ENCODE data around the gene RAB1B. TPM values are rescaled to one million over a fixed set of nuclear protein-coding genes. Genes with fewer than 3 reads are reported as not detected.

RAB1B gene
- total RNA-seq, 2 experiments from 2014 or later, result 136 to 145 TPM

DNA sequence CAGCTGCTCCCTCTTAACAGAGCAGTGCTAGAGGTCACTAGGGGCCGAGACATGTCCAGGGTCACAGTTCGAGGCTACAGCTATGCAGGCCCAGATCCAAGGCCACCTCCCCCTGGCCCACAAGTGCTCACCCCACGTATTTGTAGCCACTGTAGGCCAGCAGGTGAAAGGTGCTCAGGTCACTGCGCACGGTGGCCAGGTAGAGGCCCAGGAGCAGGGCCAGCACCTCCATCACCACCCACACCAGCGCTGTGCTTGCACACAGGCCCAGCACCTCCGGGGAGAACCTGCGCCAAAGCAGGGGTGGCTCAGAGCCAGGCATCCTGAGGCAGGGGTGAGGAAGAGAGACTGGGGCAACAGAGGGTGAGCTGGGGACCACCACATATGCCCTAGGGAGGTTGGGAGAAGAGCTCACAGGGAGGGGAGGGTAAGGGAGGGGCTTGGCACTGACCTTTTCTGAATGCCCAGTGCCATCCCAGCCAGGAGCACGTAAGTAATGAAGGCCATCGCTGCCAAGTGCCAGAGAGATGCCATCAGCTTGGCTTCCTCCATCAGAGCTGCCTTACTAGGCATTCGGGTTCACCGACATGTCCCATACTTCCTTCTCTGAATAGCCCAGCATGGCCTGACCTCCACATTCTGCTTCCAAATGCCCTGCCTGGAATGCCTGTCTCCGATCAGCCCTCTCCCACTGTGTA lies 17.0 kb downstream of the RAB1B start:
- Mint-ChIP-seq H3K9me3 (no peaks in the 10 kb centered on the region), H3K27me3 (peaks cover 4% of the 10 kb centered on the region), H3K27ac (no peak overlapping the region), H3K4me3 (no peak overlapping the region), H3K4me1 (peaks cover 26% of the 10 kb centered on the region), H3K36me3 (no peaks in the 10 kb centered on the region)
- DNase-seq (no peak), ATAC-seq (ENCODE audit: low read depth) (no peak)
- POLR2A ChIA-PET, result no interaction called here

DNA sequence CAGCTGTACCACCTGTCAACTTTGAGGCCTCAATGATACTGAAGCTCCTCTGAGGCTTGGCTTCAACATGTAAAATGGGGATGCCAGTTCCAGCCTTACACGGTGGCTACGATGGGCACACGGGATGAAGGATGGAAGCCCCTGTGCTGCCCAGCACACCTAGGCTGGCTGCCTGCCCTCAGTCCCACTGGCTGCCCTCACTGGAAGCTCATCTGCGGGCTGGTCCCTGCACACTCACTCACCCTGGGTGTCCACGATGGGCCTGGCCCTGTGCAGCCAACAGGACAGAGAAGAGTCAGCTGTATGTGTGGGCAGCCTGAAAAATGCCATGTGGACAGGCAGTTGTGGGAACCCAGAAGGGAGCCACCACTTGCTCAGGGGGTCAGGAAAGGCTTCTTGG lies 18.3 kb downstream of the RAB1B start:
- DNase-seq (no peak), ATAC-seq (ENCODE audit: low read depth) (no peak)
- Mint-ChIP-seq H3K9me3 (no peaks in the 10 kb centered on the region), H3K36me3 (no peaks in the 10 kb centered on the region), H3K4me1 (peaks cover 30% of the 10 kb centered on the region), H3K27ac (no peak overlapping the region), H3K27me3 (peaks cover 15% of the 10 kb centered on the region), H3K4me3 (no peak overlapping the region)
- POLR2A ChIA-PET, result interaction anchor here (1.2 to 1.6 kb wide), 2 partner anchors 19 to 85 kb away, joined by 3 to 5 read pairs; partner anchors contain the start of genes RAB1B and SLC29A2

DNA sequence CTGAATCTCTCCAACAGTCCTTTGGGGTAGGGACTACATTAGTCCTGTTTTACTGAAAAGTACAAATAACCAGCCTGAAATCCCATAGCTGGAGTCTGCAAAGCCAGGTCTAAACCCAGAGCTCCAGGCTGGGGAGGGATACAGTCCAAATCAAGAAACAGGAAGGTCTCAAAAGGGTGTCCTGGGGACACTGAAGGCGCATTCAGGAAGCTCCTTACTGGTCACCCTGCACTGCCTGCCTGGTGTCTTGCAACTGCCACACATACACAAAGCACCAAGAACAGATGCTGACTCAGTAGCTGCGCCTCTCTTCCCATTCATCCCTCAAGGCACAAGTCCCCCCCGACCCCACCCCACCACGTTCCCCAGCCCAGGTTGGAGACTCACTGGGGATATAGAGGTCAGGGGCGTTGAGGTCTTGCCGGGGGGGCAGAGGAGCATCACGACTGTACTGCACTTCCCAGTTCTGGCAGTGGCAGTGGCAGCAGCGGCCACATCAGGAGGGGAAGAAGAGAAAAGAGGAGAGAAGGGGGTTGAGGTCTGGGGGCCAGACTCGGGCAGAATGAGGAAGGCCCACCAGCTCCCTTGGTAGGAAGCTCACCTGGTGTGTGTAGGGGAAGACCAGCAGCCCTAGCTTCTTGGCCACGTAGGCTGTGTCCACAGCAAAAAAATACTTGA lies 18.9 kb downstream of the RAB1B start:
- DNase-seq, result no peak
- Mint-ChIP-seq H3K9me3 (no peaks in the 10 kb centered on the region), H3K4me1 (peaks cover 28% of the 10 kb centered on the region), H3K36me3 (no peaks in the 10 kb centered on the region), H3K27ac (peak overlapping the region; percentile 65), H3K27me3 (peaks cover 16% of the 10 kb centered on the region), H3K4me3 (peak overlapping the region; percentile 67)
- POLR2A ChIA-PET, result interaction anchor here (1.2 to 1.6 kb wide), 2 partner anchors 19 to 85 kb away, joined by 3 to 5 read pairs; partner anchors contain the start of genes RAB1B and SLC29A2
- no peak for ATAC-seq (ENCODE audit: low read depth)

- Mint-ChIP-seq H3K4me3 (peak overlapping the region; percentile 93), H3K4me1 (peaks cover 29% of the 10 kb centered on the region), H3K9me3 (no peaks in the 10 kb centered on the region), H3K27me3 (peaks cover 23% of the 10 kb centered on the region), H3K36me3 (no peaks in the 10 kb centered on the region), H3K27ac (peak overlapping the region; percentile 88)
- DNase-seq (no peak), ATAC-seq (ENCODE audit: low read depth) (no peak)
- POLR2A ChIA-PET, result interaction anchor here (0.9 to 2.1 kb wide), 9 partner anchors 20 to 84 kb away, joined by 3 to 14 read pairs (median 6); partner anchors contain the start of genes CD248, RIN1 and SLC29A2
Measured at GRCh38 chr11:66287889-66288670, 19.6 kb downstream of the RAB1B start.

DNA sequence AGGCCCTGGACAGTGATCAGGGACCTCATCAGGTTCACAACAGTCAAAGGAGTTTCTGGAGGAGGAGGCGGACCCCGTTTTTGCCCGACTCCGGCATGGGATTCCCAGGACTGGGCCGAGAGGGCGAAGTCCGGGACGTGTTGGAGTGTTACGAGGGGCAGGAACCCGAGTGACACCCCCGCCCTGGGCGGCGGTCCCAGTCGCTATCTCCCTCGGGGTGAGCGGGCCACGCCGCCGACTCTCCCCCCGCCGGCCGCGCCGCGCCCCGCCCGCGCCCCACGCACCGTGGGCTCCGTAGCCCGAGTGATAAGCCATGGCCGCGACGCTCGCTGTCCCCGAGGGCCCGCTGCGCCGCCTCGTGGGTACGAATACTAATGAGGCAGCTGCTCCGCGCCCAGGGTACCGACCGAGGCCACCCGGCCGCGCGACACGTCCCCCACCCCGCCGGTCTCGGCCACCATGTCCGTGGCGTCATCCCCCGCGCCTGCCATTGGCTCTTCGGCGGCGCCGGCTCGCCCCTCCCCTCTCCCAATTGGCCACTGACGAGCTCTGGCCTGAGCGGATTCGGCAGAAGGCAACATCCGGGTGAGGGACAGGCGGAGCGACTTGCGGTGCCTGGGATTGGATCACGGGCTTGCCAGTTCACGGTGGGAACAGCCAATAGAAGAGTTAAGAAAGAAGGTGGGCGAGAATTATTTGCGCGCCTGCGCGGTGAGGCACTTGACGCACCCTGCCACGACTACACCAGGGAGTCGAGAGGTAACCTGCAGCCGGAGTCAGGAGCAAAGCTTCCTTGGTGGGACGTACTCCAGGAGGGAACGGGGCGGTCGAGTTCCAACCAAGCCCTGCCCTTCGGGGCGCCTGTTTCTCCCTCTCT lies 20.5 kb downstream of the RAB1B start, which contains the start of gene YIF1A:
YIF1A (minus strand) TSS at position 473 of the 877 bp plus-strand sequence; CDS start at position 315, 158 bp downstream.
- DNase-seq, result peak; percentile 96
- peak; percentile 97 for ATAC-seq (ENCODE audit: low read depth)
- POLR2A ChIA-PET, result interaction anchor here (0.7 to 2.1 kb wide), 19 partner anchors 8 to 170 kb away, joined by 3 to 14 read pairs (median 4); partner anchors contain the start of genes BRMS1, CD248, MRPL11 and RIN1

GRCh38 chr11:66289548-66290329 lies 21.3 kb downstream of the RAB1B start:
- H3K9me3 Mint-ChIP-seq, result no peaks in the 10 kb centered on the region
- POLR2A ChIA-PET, result interaction anchor here (0.7 to 2.1 kb wide), 17 partner anchors 9 to 171 kb away, joined by 3 to 14 read pairs (median 5); partner anchors contain the start of genes BRMS1, CD248, MRPL11 and RIN1
- DNase-seq (peak; percentile 83), ATAC-seq (ENCODE audit: low read depth) (peak; percentile 52)
- H3K27ac Mint-ChIP-seq, result peak overlapping the region; percentile 90
- H3K4me3 Mint-ChIP-seq, result peak overlapping the region; percentile 93
- no peaks in the 10 kb centered on the region for H3K36me3 Mint-ChIP-seq
- peaks cover 27% of the 10 kb centered on the region for H3K4me1 Mint-ChIP-seq
- peaks cover 29% of the 10 kb centered on the region for H3K27me3 Mint-ChIP-seq

More for the DNA sequence above, 20.5 kb downstream of the RAB1B start, which contains the start of gene YIF1A:
- Mint-ChIP-seq H3K4me3 (peak within 1 kb of the TSS; percentile 93), H3K27ac (peak within 1 kb of the TSS; percentile 90), H3K4me1 (peaks cover 27% of the 10 kb centered on the region), H3K27me3 (peaks cover 29% of the 10 kb centered on the region), H3K9me3 (no peaks in the 10 kb centered on the region), H3K36me3 (no peaks in the 10 kb centered on the region)

- ATAC-seq (ENCODE audit: low read depth) (no peak), DNase-seq (no peak)
- no peaks in the 10 kb centered on the region for H3K36me3 Mint-ChIP-seq
- peak overlapping the region; percentile 13 for H3K27ac Mint-ChIP-seq
- no peaks in the 10 kb centered on the region for H3K9me3 Mint-ChIP-seq
- peaks cover 29% of the 10 kb centered on the region for H3K27me3 Mint-ChIP-seq
- POLR2A ChIA-PET, result no interaction called here
- peak overlapping the region; percentile 93 for H3K4me3 Mint-ChIP-seq
- H3K4me1 Mint-ChIP-seq, result peaks cover 27% of the 10 kb centered on the region
Measured at GRCh38 chr11:66290330-66290621, 21.8 kb downstream of the RAB1B start.

- POLR2A ChIA-PET, result interaction anchor here (0.6 kb wide), 1 partner anchor 81 kb away, joined by 7 read pairs; the partner anchor contains the start of gene SLC29A2
- peak overlapping the region; percentile 36 for H3K4me3 Mint-ChIP-seq
- no peaks in the 10 kb centered on the region for H3K9me3 Mint-ChIP-seq
- DNase-seq (no peak), ATAC-seq (ENCODE audit: low read depth) (no peak)
- H3K36me3 Mint-ChIP-seq, result no peaks in the 10 kb centered on the region
- peaks cover 29% of the 10 kb centered on the region for H3K27me3 Mint-ChIP-seq
- peaks cover 27% of the 10 kb centered on the region for H3K4me1 Mint-ChIP-seq
- H3K27ac Mint-ChIP-seq, result no peak overlapping the region
Measured at GRCh38 chr11:66291303-66291705, 22.9 kb downstream of the RAB1B start.

GRCh38 chr11:66291706-66292542 lies 23.5 kb downstream of the RAB1B start, which contains the start of gene TMEM151A:
TMEM151A (plus strand) TSS chr11:66291894; CDS start chr11:66292014, 120 bp downstream.
- Mint-ChIP-seq H3K27me3 (peaks cover 35% of the 10 kb centered on the region), H3K4me3 (peak within 1 kb of the TSS; percentile 36), H3K36me3 (no peaks in the 10 kb centered on the region), H3K27ac (no peak within 1 kb of the TSS), H3K4me1 (peaks cover 27% of the 10 kb centered on the region), H3K9me3 (no peaks in the 10 kb centered on the region)
- ATAC-seq (ENCODE audit: low read depth) (no peak), DNase-seq (no peak)
- POLR2A ChIA-PET, result interaction anchor here (0.6 kb wide), 1 partner anchor 80 kb away, joined by 7 read pairs; the partner anchor contains the start of gene SLC29A2

GRCh38 chr11:66292543-66293332 lies 24.3 kb downstream of the RAB1B start:
- no peak for DNase-seq
- Mint-ChIP-seq H3K4me3 (peak overlapping the region; percentile 25), H3K36me3 (no peaks in the 10 kb centered on the region), H3K27me3 (peaks cover 35% of the 10 kb centered on the region), H3K27ac (peak overlapping the region; percentile 5), H3K9me3 (no peaks in the 10 kb centered on the region), H3K4me1 (peaks cover 23% of the 10 kb centered on the region)
- POLR2A ChIA-PET, result no interaction called here
- ATAC-seq (ENCODE audit: low read depth), result no peak
